Smooth muscle cell (in vitro differentiated cells): ENCODE measurements around the gene SNRK. TPM values are rescaled to one million over a fixed set of nuclear protein-coding genes. Genes with fewer than 3 reads are reported as not detected.

ENCODE experiments used
- DNase-seq: peaks from one replicate; lab custom pipeline; 2025; ENCODE audit not compliant: unreplicated experiment; lab: John Stamatoyannopoulos, UW
- H2AFZ ChIP-seq: fragments of 200-600 bp; sonication (generic); 2 replicates; pipeline ENCODE4 v1.6.0; 2016; ENCODE audit warnings: antibody characterized with exemption, low read depth, mild to moderate bottlenecking
- H3F3A ChIP-seq: fragments of 200-600 bp; sonication (generic); 2 replicates; pipeline ENCODE4 v1.6.0; 2017; ENCODE audit warnings: antibody characterized with exemption, low read depth
- H3K27ac ChIP-seq: fragments of 200-600 bp; sonication (generic); 2 replicates; pipeline ENCODE4 v1.5.1; 2016; ENCODE audit warnings: low read depth, mild to moderate bottlenecking
- H3K27me3 ChIP-seq: fragments of 200-600 bp; sonication (generic); 2 replicates; pipeline ENCODE4 v1.6.1; 2016; ENCODE audit warnings: low read depth, mild to moderate bottlenecking
- H3K36me3 ChIP-seq: fragments of 200-600 bp; sonication (generic); 2 replicates; pipeline ENCODE4 v1.5.1; 2016; ENCODE audit warnings: low read depth
- H3K4me1 ChIP-seq: fragments of 200-600 bp; sonication (generic); 2 replicates; pipeline ENCODE4 v1.5.1; 2016; ENCODE audit warnings: low read depth
- H3K4me2 ChIP-seq: fragments of 200-600 bp; sonication (generic); 2 replicates; pipeline ENCODE4 v1.6.0; 2016; ENCODE audit warnings: mild to moderate bottlenecking
- H3K4me3 ChIP-seq: fragments of 200-600 bp; sonication (generic); 2 replicates; pipeline ENCODE4 v1.5.1; 2016; ENCODE audit warnings: mild to moderate bottlenecking
- H3K79me2 ChIP-seq: fragments of 200-600 bp; sonication (generic); 2 replicates; pipeline ENCODE4 v1.6.0; 2016; ENCODE audit warnings: low read depth, mild to moderate bottlenecking
- H3K9ac ChIP-seq: fragments of 200-600 bp; sonication (generic); 2 replicates; pipeline ENCODE4 v1.6.0; 2016; ENCODE audit warnings: low read depth
- H3K9me3 ChIP-seq: fragments of 200-600 bp; sonication (generic); replicated peaks from 2 replicates; pipeline ENCODE4 v1.5.1; 2016; ENCODE audit warnings: low read depth
- H4K20me1 ChIP-seq: fragments of 200-600 bp; sonication (generic); 2 replicates; pipeline ENCODE4 v1.6.0; 2016; ENCODE audit warnings: low read depth
- CTCF ChIP-seq: fragments of 200-600 bp; sonication (generic); IDR thresholded peaks from 2 replicates; pipeline ENCODE4 v1.5.1; 2017; ENCODE audit warnings: borderline replicate concordance, mild to moderate bottlenecking, antibody characterized with exemption; ENCODE audit not compliant: insufficient read depth, poor library complexity, severe bottlenecking
- WGBS: methylation state at CpG from one replicate; pipeline ENCODE4 v1.1.7; 2016; ENCODE audit warnings: low lambda C conversion rate; 5-methylcytosine and 5-hydroxymethylcytosine counted together
- polyA plus RNA-seq: library from polyadenylated mRNA; unstranded; fragments of >200 nt; fragmentation: Nextera tagmentation; extraction: Ambion mirVana; gene quantifications from 2 replicates; pipeline ENCODE4 v1.2.1, GENCODE V29; 2016
- total RNA-seq: library from RNA; depleted of rRNA; stranded (reverse); fragments of >200 nt; gene quantifications from 2 replicates; pipeline ENCODE4 v1.2.3, GENCODE V29; 2014

Gene SNRK
- total and polyA plus RNA-seq, 2 experiments from 2014 or later: 6.3 to 14.2 TPM

- no peaks in the 10 kb centered on the region for H3K4me1 ChIP-seq
- no peak for TF ChIP-seq CTCF
- WGBS: 97% methylated on average over 12 of the region's 12 CpGs
- H3K27ac ChIP-seq: no peak overlapping the region
- no peaks in the 10 kb centered on the region for H3K36me3 ChIP-seq
- H3K9me3 ChIP-seq: no peaks in the 10 kb centered on the region
- H3K4me3 ChIP-seq: no peak overlapping the region
- H3F3A ChIP-seq: no peaks in the 10 kb centered on the region
- no peaks in the 10 kb centered on the region for H4K20me1 ChIP-seq
- H3K27me3 ChIP-seq: no peaks in the 10 kb centered on the region
- DNase-seq: no peak
- H3K9ac ChIP-seq: no peak overlapping the region
- H3K4me2 ChIP-seq: no peak overlapping the region
- H3K79me2 ChIP-seq: no peaks in the 10 kb centered on the region
- no peak overlapping the region for H2AFZ ChIP-seq
Observed at GRCh38 chr3:43365601-43366305, 79.4 kb downstream of the SNRK start.

GRCh38 chr3:43366481-43366880, 80.1 kb downstream of the SNRK start:
- H4K20me1 ChIP-seq: no peaks in the 10 kb centered on the region
- no peak for TF ChIP-seq CTCF
- H3K4me1 ChIP-seq: no peaks in the 10 kb centered on the region
- H3K27ac ChIP-seq: no peak overlapping the region
- WGBS: 94% methylated on average over 9 of the region's 11 CpGs
- no peak overlapping the region for H3K4me2 ChIP-seq
- H2AFZ ChIP-seq: no peak overlapping the region
- H3K27me3 ChIP-seq: no peaks in the 10 kb centered on the region
- no peaks in the 10 kb centered on the region for H3F3A ChIP-seq
- H3K9me3 ChIP-seq: no peaks in the 10 kb centered on the region
- H3K36me3 ChIP-seq: no peaks in the 10 kb centered on the region
- H3K9ac ChIP-seq: no peak overlapping the region
- H3K4me3 ChIP-seq: no peak overlapping the region
- H3K79me2 ChIP-seq: no peaks in the 10 kb centered on the region
- DNase-seq: no peak

DNA sequence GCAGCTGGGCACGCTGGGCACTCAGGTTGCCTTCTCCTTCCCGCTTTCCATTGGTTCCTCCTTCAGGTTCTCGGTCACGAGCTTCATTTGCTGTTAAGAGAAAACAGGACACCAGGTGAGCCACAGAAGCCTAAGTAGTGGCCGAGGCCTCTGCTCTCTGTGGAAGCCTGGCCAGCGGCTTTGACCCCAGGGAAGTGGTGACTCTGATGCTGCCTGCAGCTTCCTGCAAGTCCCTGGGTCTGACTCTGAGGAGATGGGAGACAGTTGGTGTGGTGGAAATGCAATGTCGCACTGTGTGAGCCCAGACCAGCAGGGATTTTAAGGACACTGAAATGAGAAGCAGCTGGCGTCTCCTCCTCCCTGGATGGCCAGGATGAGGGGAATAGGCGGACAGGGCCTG, 80.5 kb downstream of the SNRK start:
- H3K9ac ChIP-seq: no peak overlapping the region
- H3K27ac ChIP-seq: no peak overlapping the region
- no peaks in the 10 kb centered on the region for H3K9me3 ChIP-seq
- no peak overlapping the region for H3K4me2 ChIP-seq
- no peaks in the 10 kb centered on the region for H4K20me1 ChIP-seq
- no peaks in the 10 kb centered on the region for H3K4me1 ChIP-seq
- no peak for DNase-seq
- WGBS: 99% methylated on average over 9 of the region's 9 CpGs
- no peak overlapping the region for H3K4me3 ChIP-seq
- no peaks in the 10 kb centered on the region for H3K27me3 ChIP-seq
- H2AFZ ChIP-seq: no peak overlapping the region
- no peaks in the 10 kb centered on the region for H3K79me2 ChIP-seq
- no peaks in the 10 kb centered on the region for H3F3A ChIP-seq
- no peak for TF ChIP-seq CTCF
- no peaks in the 10 kb centered on the region for H3K36me3 ChIP-seq
